HCT116 (cell line): ENCODE data around the gene MED10. TPM values are rescaled to one million over a fixed set of nuclear protein-coding genes. Genes with fewer than 3 reads are reported as not detected.

Experiments used
- ATAC-seq: fragments of 200-7000 bp; cut with Tn5 transposase; 2 replicates; pipeline ENCODE4 v1.9.1; 2020; ENCODE audit warnings: mild to moderate bottlenecking, moderate library complexity
- BruUV-seq: library from RNA; stranded (reverse); fragments of 400-500 nt; replicated peaks from 2 replicates; lab custom pipeline; 2021; lab: Mats Ljungman, UMichigan
- CTCF ChIA-PET: fragments of 300-600 bp; sonication (Branson Sonifier 250); formaldehyde crosslinking; loops from one replicate; lab custom pipeline; 2021; ENCODE audit warnings: antibody characterized with exemption; lab: Charles Lee
- POLR2A ChIA-PET: fragments of 300-600, 350-600 bp; sonication (Branson Sonifier 250); formaldehyde crosslinking; loops from one replicate; lab custom pipeline; 2021; ENCODE audit warnings: antibody characterized with exemption; lab: Charles Lee
- RAD21 ChIA-PET, 2 experiments: fragments of 300-600 bp; sonication (Branson Sonifier 250); formaldehyde crosslinking; loops; one replicate each; lab custom pipeline; 2023; ENCODE audit warnings: low total read pairs in 2 of 2; ENCODE audit not compliant: uncharacterized antibody in 2 of 2, unreplicated experiment in 2 of 2, low non-redundant PET in 1 of 2; lab: Charles Lee
- DNase-seq: peaks from one replicate; pipeline ENCODE4 v3.0.0-alpha.2; 2010; ENCODE audit warnings: low read depth, low spot score
- H2AFZ ChIP-seq: fragments of 200-600 bp; shearing (Covaris generic), sonication (generic); 2 replicates; pipeline ENCODE4 v1.6.1; 2017; ENCODE audit warnings: low read depth, mixed run types, mixed read lengths, antibody characterized with exemption, low read length; ENCODE audit not compliant: poor library complexity, severe bottlenecking
- H3K27ac ChIP-seq: 2 replicates; pipeline ENCODE4 v1.5.1; 2012; ENCODE audit warnings: low read depth, low read length
- H3K27me3 ChIP-seq: fragments of 200-600 bp; sonication (generic); 2 replicates; pipeline ENCODE4 v1.6.1; 2016; ENCODE audit warnings: mixed run types, low read length, mixed read lengths; ENCODE audit not compliant: insufficient read depth
- H3K36me3 ChIP-seq, 2 experiments: fragments of 200-500 bp in 1 of 2; fragments of 200-600 bp in 1 of 2; sonication (Bioruptor generic) in 1 of 2; sonication (generic) in 1 of 2; 2 replicates each; pipeline versions ENCODE4 v1.5.1 to v1.6.1; 2014 to 2016; ENCODE audit warnings: low read length in 2 of 2, inconsistent platforms in 1 of 2, mixed read lengths in 1 of 2, mixed run types in 1 of 2; ENCODE audit not compliant: insufficient read depth in 2 of 2, control insufficient read depth in 1 of 2
- H3K4me1 ChIP-seq, 2 experiments: fragments of 200-600 bp in 1 of 2; sonication (generic) in 1 of 2; 2 replicates each; pipeline versions ENCODE4 v1.5.1 to v1.6.1; 2012 to 2017; ENCODE audit warnings: low read length in 2 of 2, inconsistent platforms in 1 of 2, mild to moderate bottlenecking in 1 of 2, mixed read lengths in 1 of 2, mixed run types in 1 of 2, moderate library complexity in 1 of 2; ENCODE audit not compliant: insufficient read depth in 2 of 2, control insufficient read depth in 1 of 2
- H3K4me2 ChIP-seq: fragments of 200-600 bp; sonication (generic); 2 replicates; pipeline ENCODE4 v1.6.1; 2017; ENCODE audit warnings: mixed run types, low read length, mixed read lengths
- H3K4me3 ChIP-seq, 2 experiments: fragments of 200-600 bp in 1 of 2; sonication (generic) in 1 of 2; replicated peaks in 1 of 2; 2 replicates each; pipeline ENCODE4 v1.5.1; 2011 to 2016; ENCODE audit warnings: low read length in 2 of 2, control low read depth in 1 of 2, low read depth in 1 of 2, mild to moderate bottlenecking in 1 of 2, mixed read lengths in 1 of 2, mixed run types in 1 of 2
- H3K79me2 ChIP-seq: fragments of 200-600 bp; sonication (generic); 2 replicates; pipeline ENCODE4 v1.6.1; 2017; ENCODE audit warnings: mild to moderate bottlenecking, mixed run types, low read length, moderate library complexity, mixed read lengths; ENCODE audit not compliant: insufficient read depth
- H3K9ac ChIP-seq: fragments of 200-600 bp; sonication (generic); 2 replicates; pipeline ENCODE4 v1.6.1; 2016; ENCODE audit warnings: low read length, mixed read lengths
- H3K9me2 ChIP-seq: fragments of 200-600 bp; sonication (generic), shearing (Covaris generic); 2 replicates; pipeline ENCODE4 v1.6.1; 2017; ENCODE audit warnings: mixed run types, mild to moderate bottlenecking, moderate library complexity; ENCODE audit not compliant: insufficient read depth
- H3K9me3 ChIP-seq, 2 experiments: fragments of 200-500 bp in 1 of 2; fragments of 200-600 bp in 1 of 2; sonication (Bioruptor generic) in 1 of 2; sonication (generic) in 1 of 2; 2 replicates each; pipeline ENCODE4 v1.6.1; 2014 to 2017; ENCODE audit warnings: low read length in 2 of 2, mixed read lengths in 2 of 2, inconsistent platforms in 1 of 2, low read depth in 1 of 2, mild to moderate bottlenecking in 1 of 2, mixed run types in 1 of 2, moderate library complexity in 1 of 2; ENCODE audit not compliant: control insufficient read depth in 1 of 2, insufficient read depth in 1 of 2
- H4K20me1 ChIP-seq: fragments of 200-600 bp; sonication (generic), shearing (Covaris generic); 2 replicates; pipeline ENCODE4 v1.6.1; 2017; ENCODE audit warnings: mixed run types, mild to moderate bottlenecking, moderate library complexity; ENCODE audit not compliant: insufficient read depth
- EGR1 ChIP-seq: IDR thresholded peaks from 2 replicates; pipeline ENCODE4 v1.6.1; 2012; ENCODE audit warnings: low read depth
- ELF1 ChIP-seq: IDR thresholded peaks from 2 replicates; pipeline ENCODE4 v1.6.1; 2012; ENCODE audit warnings: low read depth, borderline replicate concordance
- POLR2A ChIP-seq: IDR thresholded peaks from 2 replicates; pipeline ENCODE4 v1.7.0; 2011; ENCODE audit warnings: borderline replicate concordance; ENCODE audit not compliant: insufficient read depth, insufficient read length; ENCODE audit errors: extremely low read depth
- POLR2AphosphoS5 ChIP-seq: IDR thresholded peaks from 2 replicates; pipeline ENCODE4 v1.6.1; 2011; ENCODE audit warnings: mild to moderate bottlenecking, low read depth, low read length, moderate library complexity
- SIN3A ChIP-seq: IDR thresholded peaks from 2 replicates; pipeline ENCODE4 v1.6.1; 2012; ENCODE audit warnings: low read depth
- ZNF274 ChIP-seq: fragments of 200-500 bp; sonication (Bioruptor generic); IDR thresholded peaks from 2 replicates; pipeline ENCODE4 v1.6.1; 2014; ENCODE audit warnings: mild to moderate bottlenecking, low read depth, low read length, inconsistent platforms
- intact Hi-C: fragments of 100-400 bp; cut with micrococcal nuclease; formaldehyde crosslinking; loops from 2 replicates; pipeline ENCODE4 v1.10.0; 2022
- total RNA-seq: library from RNA; stranded (reverse); gene quantifications from one replicate; pipeline ENCODE4 v1.2.1, GENCODE V29; 2021; ENCODE audit not compliant: unreplicated experiment
- TF ChIP-seq, protein P1 (sequence below): IDR thresholded peaks from 2 replicates; pipeline ENCODE4 v1.6.1; 2011; ENCODE audit warnings: mild to moderate bottlenecking, low read length, moderate library complexity; ENCODE audit not compliant: insufficient replicate concordance; ENCODE audit errors: extremely low read depth

MED10 gene
- total RNA-seq, 1 experiment from 2014 or later, result 35.0 TPM

GRCh38 chr5:6396043-6396442, 17.7 kb upstream of the MED10 start:
- Histone ChIP-seq H3K4me1 (peaks cover 0 to 4% of the 10 kb centered on the region in 2 experiments; a peak in 1 of 4 replicates), H3K27me3 (peaks cover 56% of the 10 kb centered on the region), H4K20me1 (no peaks in the 10 kb centered on the region), H3K9me3 (no peaks in the 10 kb centered on the region), H3K9me2 (no peaks in the 10 kb centered on the region), H3K4me3 (no peak overlapping the region), H3K4me2 (no peak overlapping the region), H3K36me3 (no peaks in the 10 kb centered on the region), H3K9ac (no peak overlapping the region), H3K27ac (no peak overlapping the region), H3K79me2 (no peaks in the 10 kb centered on the region), H2AFZ (no peak overlapping the region)
- ChIA-PET CTCF (no interaction called here), POLR2A (no interaction called here), RAD21 (no interaction called here)
- no peak for TF ChIP-seq SIN3A
- TF ChIP-seq ZNF274, result no peak
- TF ChIP-seq, protein P1, sequence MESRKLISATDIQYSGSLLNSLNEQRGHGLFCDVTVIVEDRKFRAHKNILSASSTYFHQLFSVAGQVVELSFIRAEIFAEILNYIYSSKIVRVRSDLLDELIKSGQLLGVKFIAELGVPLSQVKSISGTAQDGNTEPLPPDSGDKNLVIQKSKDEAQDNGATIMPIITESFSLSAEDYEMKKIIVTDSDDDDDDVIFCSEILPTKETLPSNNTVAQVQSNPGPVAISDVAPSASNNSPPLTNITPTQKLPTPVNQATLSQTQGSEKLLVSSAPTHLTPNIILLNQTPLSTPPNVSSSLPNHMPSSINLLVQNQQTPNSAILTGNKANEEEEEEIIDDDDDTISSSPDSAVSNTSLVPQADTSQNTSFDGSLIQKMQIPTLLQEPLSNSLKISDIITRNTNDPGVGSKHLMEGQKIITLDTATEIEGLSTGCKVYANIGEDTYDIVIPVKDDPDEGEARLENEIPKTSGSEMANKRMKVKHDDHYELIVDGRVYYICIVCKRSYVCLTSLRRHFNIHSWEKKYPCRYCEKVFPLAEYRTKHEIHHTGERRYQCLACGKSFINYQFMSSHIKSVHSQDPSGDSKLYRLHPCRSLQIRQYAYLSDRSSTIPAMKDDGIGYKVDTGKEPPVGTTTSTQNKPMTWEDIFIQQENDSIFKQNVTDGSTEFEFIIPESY, result no peak
- TF ChIP-seq POLR2AphosphoS5, result no peak
- no peak for TF ChIP-seq EGR1
- no peak for TF ChIP-seq POLR2A
- intact Hi-C loops, result no loop called here
- no TSS peak for BruUV-seq
- no peak for DNase-seq
- ATAC-seq, result no peak

- Histone ChIP-seq H3K4me3 (no peak overlapping the region), H3K4me2 (no peak overlapping the region), H4K20me1 (no peaks in the 10 kb centered on the region), H3K9me3 (no peaks in the 10 kb centered on the region), H3K9ac (no peak overlapping the region), H3K27ac (no peak overlapping the region)
- CTCF ChIA-PET, result no interaction called here
- ATAC-seq (no peak), DNase-seq (no peak)
- no TSS peak for BruUV-seq
- RAD21 ChIA-PET, result no interaction called here
- TF ChIP-seq ZNF274 (no peak), SIN3A (no peak), ELF1 (no peak)
- TF ChIP-seq, all 23 proteins: peak for 0
- Histone ChIP-seq H3K27me3 (peaks cover 54% of the 10 kb centered on the region), H3K9me2 (no peaks in the 10 kb centered on the region), H3K79me2 (no peaks in the 10 kb centered on the region), H3K36me3 (no peaks in the 10 kb centered on the region), H2AFZ (no peak overlapping the region), H3K4me1 (peaks cover 0 to 4% of the 10 kb centered on the region in 2 experiments; a peak in 1 of 4 replicates)
- POLR2A ChIA-PET, result no interaction called here
- intact Hi-C loops, result no loop called here
Observed at GRCh38 chr5:6395621-6396020, 17.3 kb upstream of the MED10 start.
